K562 (cell line): ENCODE measurements around the gene CFAP251. TPM values are rescaled to one million over a fixed set of nuclear protein-coding genes. Genes with fewer than 3 reads are reported as not detected.

Experiments used
- KAT7 ChIP-seq: sonication (generic); formaldehyde crosslinking; IDR thresholded peaks from 2 replicates; pipeline ENCODE4 v1.8.0; 2022; ENCODE audit warnings: missing genetic modification reagents, mild to moderate bottlenecking, borderline replicate concordance
- LEF1 ChIP-seq: fragments of 450-650 bp; IDR thresholded peaks from 2 replicates; pipeline ENCODE4 v1.6.1; 2016; ENCODE audit warnings: mild to moderate bottlenecking
- MCM5 ChIP-seq: fragments of 450-650 bp; IDR thresholded peaks from 2 replicates; pipeline ENCODE4 v1.6.1; 2016; ENCODE audit warnings: low read depth
- RBM17 ChIP-seq: fragments of 200-400 bp; formaldehyde crosslinking; IDR thresholded peaks from 2 replicates; pipeline ENCODE4 v1.6.1; 2017; ENCODE audit warnings: low read depth, mild to moderate bottlenecking, low read length, borderline replicate concordance
- RCOR1 ChIP-seq, 2 experiments: IDR thresholded peaks; 2 replicates each; pipeline ENCODE4 v1.6.1; 2012; ENCODE audit warnings: low read depth in 2 of 2, low read length in 2 of 2, borderline replicate concordance in 1 of 2, improper control_type of control experiment in 1 of 2
- SIX5 ChIP-seq, 2 experiments: IDR thresholded peaks; 2 replicates each; pipeline ENCODE4 v1.6.1; 2011; ENCODE audit warnings: low read length in 2 of 2, borderline replicate concordance in 1 of 2, low read depth in 1 of 2, mild to moderate bottlenecking in 1 of 2, moderate library complexity in 1 of 2; ENCODE audit not compliant: insufficient read depth in 1 of 2
- SP2 ChIP-seq: IDR thresholded peaks from 2 replicates; pipeline ENCODE4 v1.6.1; 2011; ENCODE audit warnings: mild to moderate bottlenecking, low read depth, low read length, moderate library complexity; ENCODE audit not compliant: poor library complexity, severe bottlenecking; ENCODE audit errors: extremely low read depth
- ZBTB43 ChIP-seq: sonication (generic); formaldehyde crosslinking; IDR thresholded peaks from 2 replicates; pipeline ENCODE4 v1.8.0; 2023; ENCODE audit warnings: mild to moderate bottlenecking, missing genetic modification reagents
- ZBTB8A ChIP-seq: fragments of 450-650 bp; IDR thresholded peaks from 2 replicates; pipeline ENCODE4 v1.6.1; 2018; ENCODE audit warnings: mild to moderate bottlenecking, moderate library complexity; ENCODE audit not compliant: partially characterized antibody
- ZNF316 ChIP-seq: fragments of 450-650 bp; IDR thresholded peaks from 2 replicates; pipeline ENCODE4 v1.6.1; 2016
- ZNF592 ChIP-seq: fragments of 450-650 bp; IDR thresholded peaks from 2 replicates; pipeline ENCODE4 v1.6.1; 2017; ENCODE audit warnings: antibody characterized with exemption, mild to moderate bottlenecking
- ZNF77 ChIP-seq: fragments of 250-450 bp; sonication (Bioruptor Pico); IDR thresholded peaks from 2 replicates; pipeline ENCODE4 v1.5.0; 2020
- polyA plus RNA-seq, 8 experiments: library from polyadenylated mRNA; depleted of rRNA in 4 of 8; stranded (reverse) in 5 of 8; unstranded in 3 of 8; fragments of >200 nt; fragmentation: Nextera tagmentation in 2 of 8; fragmentation: Illumina TruSeq in 1 of 8; extraction: Ambion mirVana in 2 of 8; extraction: Trizol in 1 of 8; gene quantifications; 2 replicates each; pipeline versions ENCODE4 v1.2.1 to v1.2.3, GENCODE V29; 2011 to 2014; ENCODE audit warnings: inconsistent platforms in 1 of 8, missing spikeins in 1 of 8
- total RNA-seq, 7 experiments: library from RNA; depleted of rRNA in 6 of 7; stranded (reverse); fragments of >200 nt in 6 of 7; fragmentation: Illumina TruSeq in 2 of 7; extraction: Trizol in 2 of 7; gene quantifications; 2 replicates each; pipeline versions ENCODE4 v1.2.1 to v1.2.3, GENCODE V29; 2011 to 2021; ENCODE audit warnings: low replicate concordance in 1 of 7

Gene CFAP251
- total and polyA plus RNA-seq, 9 of the 15 experiments (the other 6 are each of a cell fraction or from before 2014, with no cell fraction given): 16.6 to 31.0 (median 19.1) TPM

GRCh38 chr12:121892673-121893561, 25.5 kb upstream of the CFAP251 start (continued):
- TF ChIP-seq ZNF592: peak; percentile 70
- no peak for TF ChIP-seq ZNF77 (CRISPR knock-in tag)
- no peak for TF ChIP-seq MCM5
- no peak for TF ChIP-seq ZBTB8A
- no peak for TF ChIP-seq SP2
- peak in 1 of 2 experiments; percentile 52; a peak in 1 of 4 replicates for TF ChIP-seq RCOR1 (IDR thresholded peaks at IDR 0.05; ENCODE audit: borderline replicate concordance in 1 of 2, low read depth in 2 of 2, low read length in 2 of 2)
- 0 out of 2 replicates have a peak, but pooled peaks have one; percentile 11 for TF ChIP-seq LEF1
- no peak for TF ChIP-seq RBM17
- no peak for TF ChIP-seq ZBTB43 (CRISPR knock-in tag)
- peak; percentile 94 for TF ChIP-seq ZNF316
- 0 out of 2 replicates have a peak, but pooled peaks have one; percentile 38 for TF ChIP-seq KAT7 (CRISPR knock-in tag)
- no peak for TF ChIP-seq SIX5 (IDR thresholded peaks at IDR 0.05; ENCODE audit: borderline replicate concordance in 1 of 2, insufficient read depth in 1 of 2, low read depth in 1 of 2, low read length in 2 of 2)
